Measurements from ENCODE around the gene PAQR4.

The PAQR4 gene

GRCh38 chr16:2973093-2973492 lies 3.9 kb downstream of the PAQR4 start:
- TF ChIP-seq TSHZ2 (CRISPR knock-in tag; IDR thresholded peaks at IDR 0.05) (no peak), CREB5 (CRISPR knock-in tag; IDR thresholded peaks at IDR 0.05; ENCODE audit: low read depth) (no peak), PPARA (CRISPR knock-in tag; IDR thresholded peaks at IDR 0.05; ENCODE audit: borderline replicate concordance) (no peak), CSDC2 (CRISPR knock-in tag; IDR thresholded peaks at IDR 0.05) (no peak), ZFP3 (CRISPR knock-in tag; IDR thresholded peaks at IDR 0.05) (no peak), ZNF565 (CRISPR knock-in tag; conservative IDR thresholded peaks at IDR 0.05; ENCODE audit: low read depth) (no peak), ISL1 (CRISPR knock-in tag; IDR thresholded peaks at IDR 0.05) (no peak), POU6F1 (CRISPR knock-in tag; IDR thresholded peaks at IDR 0.05; ENCODE audit: borderline replicate concordance, low read depth) (no peak)
- TF ChIP-seq, protein P1, sequence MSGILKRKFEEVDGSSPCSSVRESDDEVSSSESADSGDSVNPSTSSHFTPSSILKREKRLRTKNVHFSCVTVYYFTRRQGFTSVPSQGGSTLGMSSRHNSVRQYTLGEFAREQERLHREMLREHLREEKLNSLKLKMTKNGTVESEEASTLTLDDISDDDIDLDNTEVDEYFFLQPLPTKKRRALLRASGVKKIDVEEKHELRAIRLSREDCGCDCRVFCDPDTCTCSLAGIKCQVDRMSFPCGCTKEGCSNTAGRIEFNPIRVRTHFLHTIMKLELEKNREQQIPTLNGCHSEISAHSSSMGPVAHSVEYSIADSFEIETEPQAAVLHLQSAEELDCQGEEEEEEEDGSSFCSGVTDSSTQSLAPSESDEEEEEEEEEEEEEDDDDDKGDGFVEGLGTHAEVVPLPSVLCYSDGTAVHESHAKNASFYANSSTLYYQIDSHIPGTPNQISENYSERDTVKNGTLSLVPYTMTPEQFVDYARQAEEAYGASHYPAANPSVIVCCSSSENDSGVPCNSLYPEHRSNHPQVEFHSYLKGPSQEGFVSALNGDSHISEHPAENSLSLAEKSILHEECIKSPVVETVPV (CRISPR knock-in tag; IDR thresholded peaks at IDR 0.05), result no peak
- no peak for ATAC-seq

DNA sequence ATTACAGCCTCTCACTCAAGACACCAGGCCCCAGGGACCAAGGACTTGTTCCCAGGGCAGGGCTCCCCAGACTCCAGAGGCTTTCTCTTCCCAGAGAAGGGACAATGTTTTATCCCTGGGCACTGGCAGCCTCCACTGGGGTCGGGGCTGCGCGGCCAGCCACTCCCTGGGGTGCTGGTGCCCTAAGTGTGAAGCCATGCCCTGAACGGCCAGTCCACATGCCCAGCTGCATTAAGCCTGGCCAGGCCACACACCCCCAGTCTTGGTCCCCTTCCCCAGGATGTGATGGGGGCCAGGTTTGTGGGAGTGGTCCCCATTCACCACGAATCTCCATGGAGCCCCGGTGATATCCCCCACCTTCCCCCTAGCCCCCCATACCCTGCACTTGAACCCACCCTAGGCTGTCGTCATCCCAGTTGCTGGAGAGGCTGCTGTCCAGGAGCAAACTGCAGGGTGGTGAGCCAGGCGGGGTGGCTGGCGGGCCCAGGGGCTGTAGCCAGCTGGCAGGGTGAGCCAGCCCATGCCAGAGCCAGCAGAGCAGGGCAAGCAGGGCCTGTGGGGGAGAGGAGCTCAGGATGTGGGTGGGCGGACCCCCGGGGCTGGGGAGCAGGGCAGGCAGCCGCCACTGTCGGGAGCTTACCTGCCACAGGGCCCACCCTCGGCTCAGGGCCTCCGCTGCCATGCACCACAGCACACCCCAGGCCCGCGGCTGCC lies 4.6 kb downstream of the PAQR4 start:
- TF ChIP-seq TOX (CRISPR knock-in tag; IDR thresholded peaks at IDR 0.05; ENCODE audit: borderline replicate concordance) (no peak), SNAI2 (CRISPR knock-in tag; IDR thresholded peaks at IDR 0.05) (no peak), CREB5 (CRISPR knock-in tag; IDR thresholded peaks at IDR 0.05; ENCODE audit: low read depth) (no peak), ZNF8 (CRISPR knock-in tag; IDR thresholded peaks at IDR 0.05) (no peak), ARNTL (CRISPR knock-in tag; IDR thresholded peaks at IDR 0.05; ENCODE audit: borderline replicate concordance, low read depth) (no peak), POU6F1 (CRISPR knock-in tag; IDR thresholded peaks at IDR 0.05; ENCODE audit: borderline replicate concordance, low read depth) (no peak), ZFP3 (CRISPR knock-in tag; IDR thresholded peaks at IDR 0.05) (no peak), RARB (CRISPR knock-in tag; IDR thresholded peaks at IDR 0.05) (no peak), TSHZ2 (CRISPR knock-in tag; IDR thresholded peaks at IDR 0.05) (no peak), ZNF70 (CRISPR knock-in tag; IDR thresholded peaks at IDR 0.05) (no peak), ZFP30 (CRISPR knock-in tag; IDR thresholded peaks at IDR 0.05) (no peak), CSDC2 (CRISPR knock-in tag; IDR thresholded peaks at IDR 0.05) (no peak), OSR1 (CRISPR knock-in tag; IDR thresholded peaks at IDR 0.05) (no peak), TCF4 (CRISPR knock-in tag; IDR thresholded peaks at IDR 0.05; ENCODE audit: borderline replicate concordance) (no peak), BACH2 (CRISPR knock-in tag; IDR thresholded peaks at IDR 0.05; ENCODE audit: borderline replicate concordance) (no peak), PPARA (CRISPR knock-in tag; IDR thresholded peaks at IDR 0.05; ENCODE audit: borderline replicate concordance) (no peak)
- TF ChIP-seq, protein P1 (CRISPR knock-in tag; IDR thresholded peaks at IDR 0.05), result no peak
- no peak for ATAC-seq
